HG03159 (cell line): ENCODE measurements around the gene BLCAP.

Experiments
- ATAC-seq: cut with Tn5 transposase; IDR thresholded peaks from one replicate; pipeline ENCODE4 v1.9.1; 2021; ENCODE audit warnings: mild to moderate bottlenecking, moderate library complexity; ENCODE audit not compliant: unreplicated experiment

The BLCAP gene

DNA sequence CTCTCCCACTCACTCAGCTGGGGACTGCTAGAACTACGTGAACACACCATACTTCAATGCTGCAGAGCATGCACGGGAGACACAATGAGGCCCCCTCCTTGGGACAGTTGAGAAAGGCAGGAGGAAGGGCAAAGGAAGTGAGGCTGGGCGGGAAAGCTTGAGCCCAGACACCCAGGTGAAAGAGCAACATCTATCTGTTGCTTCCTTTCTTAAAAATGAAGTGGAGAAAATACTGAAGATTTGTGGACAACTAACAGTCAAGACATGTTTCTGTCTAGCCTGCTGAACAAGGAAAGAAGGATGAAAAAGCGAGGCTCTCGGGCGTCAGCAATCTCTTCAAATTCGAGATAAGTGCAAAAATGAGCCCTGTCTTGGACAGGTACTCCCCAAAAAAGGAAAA is 9.6 kb downstream of the BLCAP start:
- ATAC-seq: no peak

DNA sequence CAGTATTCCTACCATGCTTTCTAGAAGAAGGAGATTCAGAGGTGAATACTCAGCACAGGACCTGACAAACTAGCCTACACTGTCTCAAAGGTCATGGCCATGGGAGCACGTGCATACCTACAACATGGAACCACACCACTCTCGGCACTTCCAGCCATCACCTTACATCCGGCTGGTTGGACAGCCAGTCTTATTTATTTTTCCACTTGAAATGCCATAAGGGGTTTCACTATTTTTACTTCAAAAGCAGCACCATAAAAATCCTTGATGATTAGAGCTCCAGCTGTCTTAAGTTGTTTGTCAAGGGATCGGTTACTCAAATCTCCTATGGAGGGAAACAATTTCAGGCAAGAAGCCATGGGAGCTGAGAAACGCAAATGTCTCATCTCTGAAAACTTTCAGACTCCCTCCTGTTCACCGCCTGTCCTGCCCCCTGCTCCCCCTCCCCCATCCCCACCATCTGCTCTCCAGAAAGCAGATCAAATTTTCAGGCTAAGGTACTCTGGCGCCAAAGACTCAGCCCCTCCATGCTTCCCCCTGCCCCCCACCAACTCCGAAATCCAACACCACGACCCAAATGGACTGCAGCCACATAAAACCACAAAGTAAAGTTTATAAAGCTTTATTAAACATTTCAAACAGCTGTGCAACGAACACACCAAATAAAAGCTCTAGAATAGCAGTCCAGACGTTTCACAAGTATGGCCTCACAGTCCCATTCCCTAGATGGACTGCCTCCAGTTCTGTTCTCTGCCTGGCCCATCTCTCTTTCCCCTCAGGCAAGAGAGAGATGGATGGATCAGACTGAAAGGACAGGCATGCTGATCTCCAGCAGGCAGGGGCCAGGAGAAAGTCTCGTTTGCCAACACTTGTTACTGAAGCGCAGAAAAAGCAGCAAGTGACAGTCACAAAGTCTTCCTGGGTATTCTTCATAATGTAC is 10.6 kb downstream of the BLCAP start:
- no peak for ATAC-seq

DNA sequence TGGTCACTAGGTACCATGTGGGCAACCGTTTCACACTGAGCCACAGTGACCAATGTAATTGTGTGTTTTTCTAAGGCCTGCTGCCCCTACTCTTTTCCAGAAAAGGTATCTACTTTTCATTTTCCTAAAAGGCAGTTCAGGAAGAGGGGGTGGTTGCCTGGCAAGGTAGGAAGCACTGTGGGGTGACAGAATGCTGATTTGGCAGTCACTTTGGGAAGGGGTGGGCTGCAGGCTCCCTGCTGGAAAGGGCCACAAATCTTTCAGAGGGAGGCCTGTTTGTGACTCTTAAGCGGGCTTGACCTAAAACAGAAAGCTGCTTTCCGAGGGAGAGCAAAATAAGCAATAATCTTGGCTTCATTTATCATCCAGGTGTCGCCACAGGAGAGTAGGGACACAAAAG is 11.8 kb downstream of the BLCAP start:
- no peak for ATAC-seq

DNA sequence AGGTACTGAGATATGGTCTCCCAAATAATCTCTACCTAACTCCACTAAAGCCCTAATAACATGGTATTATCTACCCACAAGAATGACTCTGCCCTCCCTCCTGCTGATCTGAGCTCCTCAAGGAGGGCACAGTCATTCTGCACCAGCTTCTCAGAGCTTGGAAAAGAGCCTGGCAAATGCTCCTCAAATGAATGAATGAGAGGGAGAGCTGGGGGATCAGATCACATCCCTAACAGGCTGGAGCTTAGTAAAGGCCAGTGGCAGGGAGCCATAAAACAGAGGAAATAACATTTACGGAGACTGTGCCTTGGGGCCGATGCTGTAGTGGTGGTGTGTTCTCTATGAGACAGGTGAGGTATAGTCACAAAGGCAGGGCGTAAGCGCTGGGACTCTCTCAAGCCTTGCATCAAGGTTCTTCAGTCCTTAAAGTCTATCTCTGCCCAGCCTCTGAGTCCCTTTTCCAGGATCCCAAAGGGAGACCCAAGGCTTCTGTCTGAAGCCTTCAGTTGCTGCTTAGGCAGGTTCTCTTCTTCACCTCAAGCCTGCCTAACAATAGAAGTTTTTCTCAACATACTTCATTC is 13.8 kb downstream of the BLCAP start:
- no peak for ATAC-seq

DNA sequence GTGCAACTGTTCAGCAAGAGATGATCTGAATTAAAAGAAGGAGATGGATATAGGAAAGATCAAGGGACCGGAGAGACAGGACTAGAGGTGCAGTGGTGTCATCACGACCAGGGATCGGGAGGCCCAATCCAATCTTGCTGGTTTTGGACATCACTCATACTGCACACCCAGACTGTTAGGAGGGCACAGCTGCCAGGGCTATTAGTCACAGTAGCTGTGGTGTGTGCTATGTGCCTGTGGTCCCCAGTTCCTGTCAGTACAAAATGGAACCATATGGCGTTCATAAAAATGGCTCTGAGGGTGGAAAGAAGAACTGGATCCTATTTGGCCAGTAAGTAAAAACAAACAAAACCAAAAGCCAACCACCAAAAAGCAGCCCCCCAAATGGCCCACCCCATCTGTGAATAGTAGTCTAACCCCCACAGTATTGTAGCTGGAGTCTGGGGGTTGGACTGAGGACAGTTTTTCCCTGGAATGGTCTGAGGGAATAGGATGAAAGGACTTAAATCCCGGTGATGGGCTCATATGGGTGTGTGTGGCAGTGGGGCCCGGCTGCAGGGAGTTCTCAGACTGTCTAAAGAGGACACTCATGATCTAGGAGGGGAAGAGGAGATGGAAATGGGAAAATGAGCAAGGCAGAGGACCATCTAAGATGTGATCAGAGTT is 15.9 kb downstream of the BLCAP start:
- no peak for ATAC-seq

DNA sequence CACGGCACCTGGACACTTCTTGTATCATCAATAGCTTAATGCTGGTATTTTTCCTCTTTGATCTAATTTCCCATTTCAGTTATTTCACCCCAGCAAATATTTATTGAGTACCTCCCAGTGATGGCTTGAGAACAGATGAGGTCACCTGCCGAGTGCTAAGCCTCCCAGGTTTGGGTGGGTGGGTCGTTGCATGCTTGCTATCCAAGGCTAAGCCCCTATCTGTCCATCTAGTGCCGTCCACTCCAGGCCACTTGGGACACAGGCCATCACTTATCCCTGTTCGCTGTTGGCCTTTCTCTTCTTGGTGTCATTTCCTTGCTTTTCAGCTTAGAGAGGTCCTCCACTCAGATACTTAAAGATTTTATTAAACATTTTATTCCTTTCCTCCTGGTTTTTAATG is 17.4 kb downstream of the BLCAP start:
- ATAC-seq: no peak

DNA sequence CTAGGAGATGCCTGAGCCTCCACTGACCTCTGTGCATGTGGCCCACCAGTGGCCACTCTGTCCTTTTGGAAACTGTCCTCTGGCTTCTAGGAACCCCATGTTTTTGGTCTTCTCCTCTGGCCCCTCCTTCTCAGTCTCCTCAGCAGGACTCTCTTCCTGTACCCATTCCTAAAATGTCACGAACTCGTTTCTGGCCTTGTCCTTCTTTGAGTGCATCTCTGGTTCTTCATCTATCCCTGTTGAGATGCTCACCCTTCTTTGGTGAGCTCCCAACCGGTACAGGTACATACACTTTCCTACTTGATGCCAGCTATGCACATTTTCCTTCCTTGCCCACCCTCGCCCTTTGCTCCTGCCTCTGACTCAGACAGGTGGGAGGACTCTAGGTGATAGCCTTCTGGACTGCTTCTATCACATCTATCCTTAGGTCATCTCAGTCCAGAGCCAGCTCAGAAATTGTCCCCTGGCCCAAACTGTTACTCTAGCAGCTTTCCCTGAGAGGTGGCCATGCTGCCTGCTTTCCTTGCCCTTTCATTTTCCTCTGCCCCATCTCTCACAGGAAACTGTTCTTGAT is 21.4 kb downstream of the BLCAP start:
- ATAC-seq: no peak

DNA sequence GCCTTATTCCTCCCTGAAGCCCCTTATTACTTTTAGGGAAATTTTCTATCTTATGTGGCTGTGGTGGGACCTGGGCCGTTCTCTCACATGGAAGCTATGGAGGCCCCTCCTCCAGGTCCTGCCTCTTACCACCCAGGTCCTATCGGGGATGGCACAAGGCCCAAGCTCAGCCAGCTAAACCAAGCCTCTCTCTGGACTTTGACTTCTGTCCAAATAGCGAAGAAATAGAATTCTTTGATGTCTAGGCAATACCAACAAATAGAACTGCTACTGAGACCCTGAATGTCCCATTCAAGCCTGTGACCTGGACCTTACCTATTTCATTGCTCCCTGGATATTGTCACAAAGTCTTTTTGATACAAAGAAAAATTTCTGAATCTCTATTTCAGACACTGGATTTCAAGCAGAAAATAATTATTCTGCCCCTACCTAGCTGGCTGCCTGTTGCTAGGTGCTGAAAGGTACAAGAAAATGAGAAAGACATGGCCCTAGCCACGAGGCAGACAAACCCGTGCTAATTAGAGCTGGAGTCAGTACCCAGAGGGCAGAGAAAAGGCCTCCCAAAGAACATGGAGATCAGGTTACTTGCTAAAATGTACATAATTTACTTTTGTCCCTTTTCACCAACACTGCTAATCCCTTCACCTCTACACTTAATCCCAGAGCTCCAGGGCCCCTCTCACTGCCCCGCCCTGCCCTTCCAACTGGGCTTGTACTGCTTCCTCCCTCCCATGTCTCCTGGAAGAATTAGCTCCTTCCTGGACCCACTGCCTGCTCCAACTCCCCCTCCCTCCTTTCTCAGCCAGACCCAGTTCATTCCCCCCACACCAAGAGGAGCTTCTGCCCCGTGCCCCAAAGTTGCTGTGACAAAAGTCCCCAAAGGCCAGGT is 22.2 kb downstream of the BLCAP start:
- no peak for ATAC-seq

DNA sequence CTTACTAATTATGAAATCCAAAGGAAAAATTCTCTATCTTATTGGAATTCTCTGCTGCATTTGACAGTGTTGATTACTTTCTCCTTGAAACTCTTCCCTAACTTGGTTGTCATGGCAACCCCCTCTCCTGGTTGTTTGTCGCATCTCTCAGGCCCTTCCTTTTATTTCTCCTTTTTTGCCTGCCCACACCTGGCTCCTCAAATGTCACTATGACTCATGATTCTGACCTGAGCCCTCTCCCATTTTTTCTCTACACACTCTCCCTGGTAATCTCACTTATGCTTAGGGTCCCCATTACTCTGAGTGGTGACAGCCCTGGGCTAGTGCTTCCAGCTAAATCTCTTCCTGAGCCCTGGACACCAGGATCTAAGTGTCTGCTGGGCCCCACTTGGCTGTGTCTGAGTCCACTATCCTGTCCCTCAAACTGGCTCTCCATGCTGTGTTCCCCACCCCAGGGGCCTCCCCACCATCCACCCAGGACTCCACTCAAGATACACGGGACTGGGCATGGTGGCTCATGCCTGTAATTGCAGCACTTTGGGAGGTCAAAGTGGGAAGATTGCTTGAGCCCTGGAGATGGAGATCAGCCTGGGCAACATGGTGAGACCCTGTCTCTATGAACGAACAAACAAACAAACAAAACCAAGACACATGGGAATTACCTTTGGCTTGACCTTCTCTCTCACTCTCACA is 23.1 kb downstream of the BLCAP start:
- no peak for ATAC-seq

DNA sequence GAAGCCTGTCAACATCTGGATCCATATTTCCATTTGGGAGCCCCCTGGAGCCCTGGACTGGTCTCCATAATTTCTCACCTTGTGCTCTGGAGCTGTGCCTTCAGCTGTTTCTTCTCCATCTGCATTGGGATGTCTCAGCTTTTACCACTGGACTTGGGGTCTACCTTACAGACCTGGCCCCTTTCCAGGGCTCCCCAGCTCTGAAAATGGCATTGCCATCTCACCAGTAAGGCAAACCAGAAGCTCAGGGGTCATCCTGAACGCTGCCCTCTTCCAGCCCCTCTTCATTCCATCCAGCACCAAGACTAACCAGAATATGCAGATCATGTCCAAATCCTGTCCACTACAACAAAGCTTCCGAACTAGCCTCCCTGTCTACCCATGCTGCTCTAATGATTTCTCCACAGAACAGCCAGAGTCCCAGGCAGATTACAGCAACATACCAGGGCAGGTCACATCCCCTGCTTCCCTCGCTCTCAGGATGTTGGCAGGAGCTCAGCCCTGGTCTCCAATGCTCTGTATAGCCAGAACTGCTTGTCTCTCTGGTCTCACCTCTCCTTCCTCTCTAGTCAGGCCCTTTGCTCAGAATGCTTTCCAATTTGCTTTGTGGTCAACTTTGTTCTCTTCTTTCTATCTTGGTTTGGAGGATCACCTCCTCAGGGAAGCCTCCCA is 24.3 kb downstream of the BLCAP start:
- ATAC-seq: no peak

DNA sequence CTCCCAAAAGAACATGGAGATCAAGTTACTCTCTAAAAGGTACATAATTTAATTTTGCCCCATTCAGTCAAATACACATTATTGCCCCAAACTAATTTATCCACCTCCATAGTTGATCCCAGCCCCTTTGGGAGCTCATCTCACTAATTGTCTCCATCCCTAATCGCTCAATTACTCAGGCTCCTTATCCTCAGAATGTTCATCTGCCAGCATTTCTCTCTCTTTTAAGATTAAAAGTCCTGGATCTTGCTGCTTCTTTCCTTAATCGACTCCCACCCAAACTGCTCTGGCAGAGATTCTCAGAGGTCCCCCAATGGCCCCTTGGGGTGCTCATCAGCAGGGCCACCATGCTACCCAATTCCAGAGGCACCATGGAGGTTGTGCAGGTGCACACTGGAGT is 25.0 kb downstream of the BLCAP start:
- no peak for ATAC-seq

DNA sequence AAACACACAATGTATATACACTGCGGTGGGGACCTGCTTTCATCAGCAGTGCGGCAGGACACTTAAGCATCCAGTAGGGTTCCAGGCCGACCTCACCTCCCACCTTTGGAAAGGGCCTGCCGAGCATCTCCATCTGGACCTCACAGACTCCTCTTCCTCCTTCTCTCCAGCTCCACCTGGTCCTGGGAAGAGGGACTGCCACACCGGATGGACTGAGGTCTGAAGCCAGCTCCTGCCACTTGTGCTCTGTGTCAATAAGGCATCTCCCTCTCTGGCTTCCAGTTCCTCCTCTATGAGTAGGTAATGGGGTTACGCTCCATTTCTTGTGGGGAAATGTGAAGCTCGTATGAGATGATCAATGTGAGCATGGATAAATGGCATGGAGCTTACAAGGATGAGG is 25.7 kb downstream of the BLCAP start:
- ATAC-seq: no peak

DNA sequence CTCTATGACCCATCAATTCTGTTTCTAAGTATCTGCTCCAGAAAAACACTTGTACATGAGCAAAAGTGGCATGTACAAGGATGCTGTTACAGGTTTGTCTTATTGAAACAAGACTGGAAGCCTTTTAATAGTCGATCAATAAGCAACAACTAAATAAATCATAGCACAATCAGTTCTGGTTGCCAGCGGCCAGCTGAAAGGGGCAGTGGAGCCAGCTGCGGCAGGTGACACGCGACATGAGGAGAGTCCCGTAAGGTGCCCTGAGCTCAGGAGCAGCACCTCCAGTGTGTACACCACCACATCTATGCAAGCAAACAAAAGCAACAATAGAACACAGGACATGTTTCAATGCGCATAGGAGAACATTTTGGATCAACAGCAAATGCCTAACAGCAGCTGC is 27.4 kb downstream of the BLCAP start:
- no peak for ATAC-seq

DNA sequence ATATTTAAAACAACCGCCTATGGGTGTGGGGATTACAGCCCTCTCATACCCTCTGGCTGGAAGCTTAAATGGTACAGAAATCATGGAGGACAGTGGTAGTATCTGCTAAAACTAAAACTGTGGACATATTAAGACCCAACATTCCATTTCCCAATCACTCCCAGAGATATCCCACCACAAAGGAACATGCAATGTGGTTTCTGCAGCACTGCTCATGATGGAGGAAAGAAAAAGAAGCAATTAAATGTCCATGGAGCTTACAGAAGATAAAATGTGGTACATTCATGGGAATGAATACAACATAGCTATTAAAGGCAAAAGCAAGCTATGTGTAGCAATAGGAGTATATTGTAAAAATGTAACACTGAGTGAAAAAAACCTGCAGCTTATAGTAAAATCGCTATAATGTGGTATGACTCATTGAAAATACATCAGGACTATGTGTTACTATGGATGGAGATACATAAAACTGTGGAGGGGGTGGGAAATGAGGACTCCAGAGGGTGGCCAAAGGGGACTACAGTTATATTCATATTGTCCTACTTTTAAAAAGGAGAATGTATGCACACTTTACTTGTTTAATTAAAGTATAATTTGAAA is 29.5 kb downstream of the BLCAP start:
- ATAC-seq: no peak

DNA sequence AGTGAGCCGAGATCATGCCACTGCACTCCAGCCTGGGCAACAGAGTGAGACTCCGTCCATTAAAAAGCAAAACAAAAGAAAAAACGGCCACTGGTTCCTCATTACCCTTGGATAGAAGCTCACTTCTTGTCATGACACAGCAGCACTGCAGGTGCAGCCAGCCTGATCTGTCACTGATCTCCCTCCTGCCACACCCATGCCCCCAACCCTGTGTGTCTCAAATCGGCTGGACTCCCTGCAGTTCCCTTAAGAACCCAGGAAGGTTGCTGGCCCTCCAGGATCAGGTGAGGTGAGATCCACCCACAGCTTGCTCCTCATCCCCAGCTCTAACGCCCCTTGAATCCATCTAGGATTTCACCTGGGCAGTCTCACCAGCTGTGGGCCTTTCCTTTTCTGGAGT is 32.9 kb downstream of the BLCAP start:
- ATAC-seq: no peak

DNA sequence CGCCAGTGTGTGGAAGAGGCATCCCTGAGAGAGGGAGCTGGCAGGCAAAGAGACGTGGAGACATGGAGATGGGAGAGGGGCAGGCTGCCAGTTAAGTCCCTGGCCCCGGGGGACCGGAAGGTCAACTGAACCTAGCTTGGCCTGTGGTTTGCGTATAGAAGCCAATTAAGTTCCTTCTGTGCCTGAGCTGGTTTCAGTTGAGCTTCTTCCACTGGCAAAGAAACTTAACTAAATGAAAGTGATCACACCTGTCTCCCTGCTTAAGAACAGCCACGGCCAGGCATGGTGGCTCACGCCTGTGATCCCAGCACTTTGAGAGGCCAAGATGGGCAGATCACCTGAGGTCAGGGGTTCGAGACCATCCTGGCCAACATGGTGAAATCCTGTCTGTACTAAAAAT is 33.4 kb downstream of the BLCAP start:
- no peak for ATAC-seq

DNA sequence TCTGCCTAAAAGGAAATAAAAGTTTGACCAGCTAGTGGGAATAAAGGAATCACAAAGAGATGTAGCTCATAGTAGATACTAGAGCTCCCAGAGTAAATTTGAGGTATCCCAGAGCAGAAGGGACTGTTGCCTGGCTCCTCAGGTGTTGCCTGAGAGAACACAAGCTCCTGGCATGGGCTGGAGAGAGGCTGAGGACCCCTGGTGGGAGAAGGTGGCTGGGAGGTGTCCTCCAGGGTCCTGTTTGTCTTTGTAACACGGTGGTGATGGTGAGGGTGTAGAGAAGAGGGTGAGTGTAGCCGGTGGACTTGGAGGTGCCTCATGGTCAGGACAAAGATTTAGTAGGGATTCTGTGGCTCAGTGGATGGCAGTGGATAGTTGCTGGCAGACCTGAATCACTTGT is 34.7 kb downstream of the BLCAP start:
- ATAC-seq: no peak

DNA sequence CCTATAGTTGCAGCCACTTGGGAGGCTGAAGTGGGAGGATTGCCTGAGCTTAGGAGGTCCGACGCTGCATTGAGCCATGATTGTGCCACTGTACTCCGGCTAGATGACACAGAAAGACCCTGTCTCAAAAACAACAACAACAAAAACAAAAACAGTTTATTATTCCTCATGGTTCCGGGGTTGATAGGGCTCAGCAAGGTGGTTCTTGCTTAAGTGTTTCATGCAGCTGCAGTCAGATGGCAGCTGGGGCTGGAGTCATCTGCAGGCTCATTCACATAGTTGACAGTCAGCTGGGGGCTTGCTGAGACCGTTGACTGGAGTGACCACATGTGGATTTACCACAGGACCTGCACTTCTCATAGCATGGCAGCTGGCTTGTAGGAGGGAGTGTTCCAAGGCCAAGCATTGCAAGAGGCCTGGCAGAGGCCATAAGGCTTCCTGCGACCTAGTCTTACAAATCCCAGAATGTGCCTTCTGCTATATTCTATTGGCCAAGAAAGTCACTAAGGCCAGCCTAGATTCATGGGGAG is 35.5 kb downstream of the BLCAP start:
- no peak for ATAC-seq
